AG04449 (cell line): Measurements from ENCODE around the gene TMEM201.

ENCODE experiments used
- CTCF ChIA-PET: fragments of 350-600 bp; formaldehyde crosslinking; extraction: SDS; loops from one replicate; lab custom pipeline; 2021; ENCODE audit warnings: antibody characterized with exemption; lab: Yijun Ruan, JAX
- POLR2A ChIA-PET: fragments of 400-600, 350-600 bp; formaldehyde crosslinking; extraction: SDS; loops from one replicate; lab custom pipeline; 2020; ENCODE audit warnings: antibody characterized with exemption, inconsistent platforms; lab: Yijun Ruan, JAX
- DNase-seq: peaks from one replicate; pipeline ENCODE4 v3.0.0-alpha.2; 2010; ENCODE audit warnings: low read depth, low spot score
- H3K4me3 ChIP-seq: 2 replicates; pipeline ENCODE4 v1.5.1; 2011; ENCODE audit warnings: low read depth, mild to moderate bottlenecking, control low read depth, low read length
- CTCF ChIP-seq: IDR thresholded peaks from one replicate; pipeline ENCODE4 v1.5.1; 2011; ENCODE audit warnings: mild to moderate bottlenecking, moderate library complexity, low read length, control low read depth, inconsistent platforms; ENCODE audit not compliant: insufficient read depth; ENCODE audit errors: missing control alignments

The TMEM201 gene

GRCh38 chr1:9596415-9597123 is 7.9 kb downstream of the TMEM201 start:
- TF ChIP-seq CTCF: no peak
- no peak overlapping the region for H3K4me3 ChIP-seq
- ChIA-PET CTCF (interaction anchor here (0.8 to 2.0 kb wide), 2 partner anchors 11 to 19 kb away, joined by 4 to 6 read pairs; no protein-coding TSS in a partner anchor), POLR2A (no interaction called here)
- no peak for DNase-seq

GRCh38 chr1:9597361-9598315 is 8.9 kb downstream of the TMEM201 start:
- ChIA-PET POLR2A (no interaction called here), CTCF (interaction anchor here (0.6 to 1.7 kb wide), 4 partner anchors 8 to 102 kb away, joined by 3 to 5 read pairs (median 4); no protein-coding TSS in a partner anchor)
- DNase-seq: no peak
- no peak overlapping the region for H3K4me3 ChIP-seq
- no peak for TF ChIP-seq CTCF

- no peak for TF ChIP-seq CTCF
- no peak overlapping the region for H3K4me3 ChIP-seq
- DNase-seq: no peak
- CTCF ChIA-PET: interaction anchor here (0.8 to 1.7 kb wide), 3 partner anchors 9 to 102 kb away, joined by 3 to 5 read pairs (median 4); no protein-coding TSS in a partner anchor
- POLR2A ChIA-PET: no interaction called here
Measured at GRCh38 chr1:9598316-9598700, 9.6 kb downstream of the TMEM201 start.

GRCh38 chr1:9599741-9600140 is 11.0 kb downstream of the TMEM201 start:
- ChIA-PET CTCF (interaction anchor here (1.2 to 1.8 kb wide), 3 partner anchors 11 to 24 kb away, joined by 3 to 6 read pairs (median 6); no protein-coding TSS in a partner anchor), POLR2A (no interaction called here)
- DNase-seq: no peak
- no peak for TF ChIP-seq CTCF
- no peak overlapping the region for H3K4me3 ChIP-seq

- ChIA-PET POLR2A (no interaction called here), CTCF (no interaction called here)
- no peak overlapping the region for H3K4me3 ChIP-seq
- no peak for DNase-seq
- no peak for TF ChIP-seq CTCF
Measured at GRCh38 chr1:9600861-9601834, 12.4 kb downstream of the TMEM201 start.
